Endothelial cell (in vitro differentiated cells): ENCODE measurements around the gene XNDC1N. TPM values are rescaled to one million over a fixed set of nuclear protein-coding genes. Genes with fewer than 3 reads are reported as not detected.

Experiments used
- DNase-seq: peaks from one replicate; pipeline ENCODE4 v3.0.0; 2021; ENCODE audit warnings: low spot score
- H3K27ac Mint-ChIP-seq: one replicate; pipeline ENCODE4 v1.8.0; 2021; ENCODE audit warnings: mixed read lengths, inconsistent platforms; ENCODE audit not compliant: unreplicated experiment
- H3K27me3 Mint-ChIP-seq: one replicate; pipeline ENCODE4 v1.8.0; 2021; ENCODE audit warnings: mild to moderate bottlenecking, moderate library complexity, mixed read lengths, inconsistent platforms; ENCODE audit not compliant: unreplicated experiment
- H3K36me3 Mint-ChIP-seq: one replicate; pipeline ENCODE4 v1.8.0; 2021; ENCODE audit warnings: mild to moderate bottlenecking, low read depth, mixed read lengths, inconsistent platforms; ENCODE audit not compliant: unreplicated experiment
- H3K4me1 Mint-ChIP-seq: one replicate; pipeline ENCODE4 v1.8.0; 2021; ENCODE audit warnings: mild to moderate bottlenecking, mixed read lengths, inconsistent platforms; ENCODE audit not compliant: unreplicated experiment
- H3K4me3 Mint-ChIP-seq: one replicate; pipeline ENCODE4 v1.8.0; 2021; ENCODE audit warnings: mild to moderate bottlenecking, mixed read lengths, inconsistent platforms; ENCODE audit not compliant: unreplicated experiment
- H3K9me3 Mint-ChIP-seq: one replicate; pipeline ENCODE4 v1.8.0; 2021; ENCODE audit warnings: mixed read lengths, inconsistent platforms; ENCODE audit not compliant: unreplicated experiment
- CTCF ChIP-seq: fragments of 200-600 bp; sonication (generic); IDR thresholded peaks from one replicate; pipeline ENCODE4 v1.5.0; 2021; ENCODE audit warnings: antibody characterized with exemption; ENCODE audit not compliant: unreplicated experiment
- total RNA-seq: library from RNA; stranded (reverse); fragmentation: NEBNext Ultra II Directional; extraction: Animal tissue kit (Norgen Biotek cat#: 25700); gene quantifications from one replicate; pipeline ENCODE4 v1.2.1, GENCODE V29; 2021; ENCODE audit not compliant: unreplicated experiment

Gene XNDC1N
- total RNA-seq, 1 donor from 2014 or later = 3.5 TPM

GRCh38 chr11:71971680-71972079 is 43.3 kb upstream of the XNDC1N start:
- TF ChIP-seq CTCF = no peak
- Mint-ChIP-seq H3K9me3 (no peaks in the 10 kb centered on the region), H3K27ac (no peak overlapping the region), H3K36me3 (peaks cover 3% of the 10 kb centered on the region), H3K27me3 (no peaks in the 10 kb centered on the region), H3K4me1 (no peaks in the 10 kb centered on the region), H3K4me3 (no peak overlapping the region)
- no peak for DNase-seq

GRCh38 chr11:71964641-71965040 is 36.2 kb upstream of the XNDC1N start:
- Mint-ChIP-seq H3K4me1 (no peaks in the 10 kb centered on the region), H3K36me3 (peaks cover 8% of the 10 kb centered on the region), H3K27me3 (no peaks in the 10 kb centered on the region), H3K4me3 (no peak overlapping the region), H3K9me3 (no peaks in the 10 kb centered on the region), H3K27ac (no peak overlapping the region)
- TF ChIP-seq CTCF = no peak
- DNase-seq = no peak

- Mint-ChIP-seq H3K36me3 (peaks cover 8% of the 10 kb centered on the region), H3K9me3 (no peaks in the 10 kb centered on the region), H3K27me3 (no peaks in the 10 kb centered on the region), H3K4me1 (no peaks in the 10 kb centered on the region), H3K27ac (no peak overlapping the region), H3K4me3 (no peak overlapping the region)
- DNase-seq = no peak
- TF ChIP-seq CTCF = no peak
These were observed 35.1 kb upstream of the XNDC1N start for GRCh38 chr11:71963468-71963867.

GRCh38 chr11:71962428-71963038 is 34.1 kb upstream of the XNDC1N start:
- no peaks in the 10 kb centered on the region for H3K9me3 Mint-ChIP-seq
- DNase-seq = no peak
- H3K27me3 Mint-ChIP-seq = no peaks in the 10 kb centered on the region
- H3K27ac Mint-ChIP-seq = no peak overlapping the region
- H3K4me3 Mint-ChIP-seq = no peak overlapping the region
- TF ChIP-seq CTCF = no peak
- no peaks in the 10 kb centered on the region for H3K4me1 Mint-ChIP-seq
- H3K36me3 Mint-ChIP-seq = peaks cover 5% of the 10 kb centered on the region

GRCh38 chr11:71955898-71956456 is 27.6 kb upstream of the XNDC1N start:
- H3K9me3 Mint-ChIP-seq = no peaks in the 10 kb centered on the region
- no peaks in the 10 kb centered on the region for H3K27me3 Mint-ChIP-seq
- no peaks in the 10 kb centered on the region for H3K4me1 Mint-ChIP-seq
- no peak for DNase-seq
- H3K36me3 Mint-ChIP-seq = peaks cover under 1% of the 10 kb centered on the region
- no peak overlapping the region for H3K4me3 Mint-ChIP-seq
- H3K27ac Mint-ChIP-seq = no peak overlapping the region
- TF ChIP-seq CTCF = no peak
